Left renal cortex interstitium (tissue), 4 donors: Measurements from ENCODE around the gene MIER2. TPM values are rescaled to one million over a fixed set of nuclear protein-coding genes. Genes with fewer than 3 reads are reported as not detected.
"Not testable (repeated sequence)": the region's sequence is repeated elsewhere in the genome, so short reads cannot be mapped to it uniquely, and the experiment has no call there.

Experiments
- DNase-seq, 4 donors: peaks; one replicate each; pipeline ENCODE4 v3.0.0-alpha.2; 2013; ENCODE audit warnings: low read depth in 4 of 4, low spot score in 2 of 4, missing footprints in 1 of 4
- polyA plus RNA-seq, 4 donors: library from polyadenylated mRNA; unstranded; fragments of 120-200 nt; gene quantifications; one replicate each; pipeline ENCODE4 v1.2.1, GENCODE V29; 2013; ENCODE audit not compliant: insufficient read length in 4 of 4

MIER2 gene
- 10 to 100 TPM; 24.0 to 36.6 (median 31.3) TPM for polyA plus RNA-seq

- DNase-seq: peak in 3 of 4 donors; percentile 21 to 52 (median 41)
These were observed at the start of gene MIER2 for GRCh38 chr19:344625-345319. MIER2 (minus strand) TSS chr19:344796; CDS start chr19:344782, 14 bp downstream.

- DNase-seq: not testable (repeated sequence)
These were observed 49.0 kb upstream of the MIER2 start for GRCh38 chr19:393560-393959.

GRCh38 chr19:392375-392970 lies 47.9 kb upstream of the MIER2 start:
- DNase-seq: no peak

DNA sequence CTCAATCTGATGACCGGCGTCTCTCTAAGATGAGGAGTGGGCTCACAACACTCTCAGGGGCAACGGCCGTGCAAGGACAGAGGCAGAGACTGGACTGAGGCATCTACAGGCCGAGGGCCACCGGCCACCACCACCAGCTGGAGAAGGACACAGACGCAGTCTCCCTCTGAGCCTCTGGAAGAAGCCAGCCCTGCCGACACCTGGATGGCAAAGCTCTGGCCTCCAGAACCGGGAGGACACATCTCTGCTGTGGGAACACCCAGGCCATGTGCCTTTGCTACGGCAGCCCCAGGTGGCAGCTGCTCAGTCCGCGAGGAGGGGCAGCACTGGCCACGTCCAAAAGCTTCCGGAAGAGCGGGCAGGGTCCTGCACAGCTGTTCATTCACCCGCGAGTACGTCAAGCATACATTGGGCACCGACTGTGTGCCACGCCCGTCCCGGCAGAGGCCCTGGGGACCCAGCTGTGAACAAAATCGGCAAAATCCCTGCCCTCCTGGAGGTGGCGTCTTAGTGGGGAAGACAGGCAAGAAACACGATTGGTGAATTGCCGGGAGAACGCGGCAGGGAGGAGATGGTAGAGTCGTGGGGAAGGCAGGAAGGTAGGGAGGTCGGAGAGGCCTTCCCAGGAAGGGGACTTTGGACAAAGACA lies 47.3 kb upstream of the MIER2 start:
- DNase-seq: no peak

GRCh38 chr19:391207-391557 lies 46.6 kb upstream of the MIER2 start:
- DNase-seq: no peak

DNA sequence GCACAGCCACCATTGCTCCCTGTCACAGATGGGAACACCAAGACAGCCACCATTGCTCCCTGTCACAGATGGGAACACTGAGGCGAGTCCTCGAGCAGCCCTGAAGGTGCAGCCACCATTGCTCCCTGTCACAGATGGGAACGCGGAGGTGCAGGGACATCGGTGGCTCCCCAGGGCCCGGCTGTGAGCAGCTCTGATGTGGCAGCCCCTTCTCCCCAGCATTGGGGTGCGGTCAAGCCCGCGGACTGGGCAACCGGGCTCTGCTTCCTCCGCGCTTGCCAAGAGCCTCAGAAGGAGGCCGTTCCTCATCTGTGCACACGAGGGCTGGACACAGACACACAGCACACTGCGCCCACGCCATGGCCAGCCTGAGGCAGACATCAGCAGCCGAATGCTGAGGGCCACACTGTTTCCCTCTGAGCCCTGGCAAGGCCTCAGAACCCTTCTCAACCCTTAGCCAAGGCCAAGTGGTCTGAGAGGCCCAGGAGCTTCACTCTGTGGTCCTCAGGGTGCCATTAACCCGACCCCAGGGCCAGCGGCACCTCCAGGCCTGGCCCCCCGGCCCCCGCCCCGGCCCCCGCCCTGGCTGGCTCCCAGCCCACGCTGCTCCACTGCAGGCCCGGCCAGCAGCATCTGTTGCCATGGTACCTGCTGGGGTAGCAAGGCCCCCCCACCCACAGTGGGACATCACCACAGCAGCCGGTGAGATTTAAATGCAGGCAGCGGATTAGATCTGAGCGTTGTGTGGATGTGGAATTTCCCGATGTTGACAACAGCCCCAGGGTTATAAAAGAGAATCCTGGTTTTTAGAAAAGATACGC lies 46.0 kb upstream of the MIER2 start:
- no peak for DNase-seq

- DNase-seq: no peak
These were observed 45.3 kb upstream of the MIER2 start for GRCh38 chr19:389935-390289.

GRCh38 chr19:389255-389934 lies 44.8 kb upstream of the MIER2 start:
- no peak for DNase-seq

DNA sequence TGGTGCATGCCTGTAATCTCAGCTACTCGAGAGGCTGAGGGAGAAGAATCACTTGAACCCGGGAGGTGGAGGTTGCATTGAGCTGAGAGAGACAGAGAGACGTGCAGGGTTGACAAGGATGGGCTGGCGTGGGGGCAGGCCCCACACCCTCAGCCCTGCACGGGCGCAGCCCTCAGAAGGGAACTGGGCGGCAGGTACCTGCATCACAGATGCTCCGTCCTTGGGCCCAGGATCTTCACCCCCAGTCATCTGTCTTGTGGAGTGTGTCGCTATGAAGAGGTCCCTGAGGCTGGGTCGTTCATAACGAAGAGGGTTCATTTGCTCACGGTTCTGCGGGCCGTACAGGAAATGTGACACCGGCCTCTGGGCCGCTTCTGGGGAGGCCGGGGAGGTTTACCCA lies 44.1 kb upstream of the MIER2 start:
- DNase-seq: no peak

DNA sequence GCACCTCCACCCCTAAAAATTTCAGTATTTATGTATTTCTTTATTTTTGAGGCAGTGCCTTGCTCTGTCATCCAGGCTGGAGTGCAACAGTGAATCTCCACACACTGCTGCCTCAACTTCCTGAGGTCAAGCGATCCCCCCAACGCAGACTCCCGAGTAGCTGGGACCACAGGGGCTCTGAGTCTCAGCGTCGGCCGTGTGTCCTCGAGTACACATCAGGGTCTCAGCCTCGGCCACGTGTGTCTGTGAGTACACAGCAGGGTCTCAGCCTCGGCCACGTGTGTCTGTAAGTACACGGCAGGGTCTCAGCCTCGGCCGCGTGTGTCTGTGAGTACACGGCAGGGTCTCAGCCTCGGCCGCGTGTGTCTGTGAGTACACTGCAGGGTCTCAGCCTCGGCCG lies 43.2 kb upstream of the MIER2 start:
- no peak for DNase-seq

GRCh38 chr19:386632-387301 lies 42.2 kb upstream of the MIER2 start:
- DNase-seq: not testable (repeated sequence)

DNA sequence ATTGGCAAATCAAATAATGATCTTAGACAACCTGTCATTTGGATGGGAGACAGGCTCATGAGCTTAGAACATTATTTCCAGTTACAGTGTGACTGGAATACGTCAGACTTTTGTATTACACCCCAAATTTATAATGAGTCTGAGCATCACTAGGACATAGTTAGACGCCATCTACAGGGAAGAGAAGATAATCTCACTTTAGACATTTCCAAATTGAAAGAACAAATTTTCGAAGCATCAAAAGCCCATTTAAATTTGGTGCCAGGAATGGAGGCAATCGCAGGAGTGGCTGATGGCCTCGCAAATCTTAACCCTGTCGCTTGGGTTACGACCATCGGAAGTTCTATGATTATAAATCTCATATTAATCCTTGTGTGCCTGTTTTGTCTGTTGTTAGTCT lies 41.6 kb upstream of the MIER2 start:
- DNase-seq: not testable (repeated sequence)

GRCh38 chr19:384799-385169 lies 40.2 kb upstream of the MIER2 start:
- DNase-seq: no peak

GRCh38 chr19:383922-384798 lies 39.6 kb upstream of the MIER2 start:
- no peak for DNase-seq

GRCh38 chr19:383040-383439 lies 38.4 kb upstream of the MIER2 start:
- no peak for DNase-seq

DNA sequence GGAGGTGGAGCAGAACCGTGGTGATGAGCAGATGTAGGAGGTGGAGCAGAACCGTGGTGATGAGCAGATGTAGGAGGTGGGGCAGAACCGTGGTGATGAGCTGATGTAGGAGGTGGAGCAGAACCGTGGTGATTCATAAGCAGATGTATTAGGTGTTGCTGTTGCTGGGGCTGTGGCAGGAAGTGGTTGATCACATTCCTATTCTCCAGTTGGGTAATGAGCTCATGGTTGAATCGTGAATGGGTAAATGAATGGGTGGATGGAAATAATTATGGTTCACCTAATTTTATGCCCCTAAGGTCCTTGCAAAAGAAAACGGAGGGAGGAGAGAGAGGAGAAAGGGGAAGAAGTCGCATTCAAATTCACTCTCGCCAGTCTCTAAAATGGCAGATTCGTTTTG lies 38.0 kb upstream of the MIER2 start:
- not testable (repeated sequence) for DNase-seq

DNA sequence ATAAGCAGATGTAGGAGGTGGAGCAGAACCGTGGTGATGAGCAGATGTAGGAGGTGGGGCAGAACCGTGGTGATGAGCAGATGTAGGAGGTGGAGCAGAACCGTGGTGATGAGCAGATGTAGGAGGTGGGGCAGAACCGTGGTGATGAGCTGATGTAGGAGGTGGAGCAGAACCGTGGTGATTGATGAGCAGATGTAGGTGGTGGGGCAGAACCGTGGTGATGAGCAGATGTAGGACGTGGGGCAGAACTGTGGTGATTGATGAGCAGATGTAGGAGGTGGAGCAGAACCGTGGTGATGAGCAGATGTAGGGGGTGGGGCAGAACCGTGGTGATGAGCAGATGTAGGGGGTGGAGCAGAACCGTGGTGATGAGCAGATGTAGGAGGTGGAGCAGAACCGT lies 37.3 kb upstream of the MIER2 start:
- not testable (repeated sequence) for DNase-seq

GRCh38 chr19:380618-381219 lies 36.1 kb upstream of the MIER2 start:
- not testable (repeated sequence) for DNase-seq

DNA sequence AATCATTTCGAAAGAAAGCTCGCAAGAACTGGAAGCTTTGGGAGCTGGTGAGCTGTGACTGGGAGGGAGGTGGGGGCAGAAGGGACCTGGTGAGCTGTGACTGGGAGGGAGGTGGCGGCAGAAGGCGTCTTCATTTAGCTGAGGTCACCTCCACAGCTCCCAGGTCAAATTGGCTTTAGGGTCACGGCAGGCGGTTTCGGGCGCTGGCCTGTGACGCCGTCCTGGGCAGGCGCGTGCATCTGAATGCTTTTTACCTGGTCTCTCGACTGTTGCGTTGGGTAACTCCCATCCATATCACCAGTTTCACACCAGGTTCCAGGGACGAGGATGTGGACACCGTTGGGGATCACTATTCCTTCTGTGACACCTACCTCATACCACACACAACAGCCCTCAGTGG lies 35.2 kb upstream of the MIER2 start:
- DNase-seq: no peak
